AG09319 (cell line): Measurements from ENCODE around the gene TMEM14C.

ENCODE experiments used
- DNase-seq: peaks from one replicate; pipeline ENCODE4 v3.0.0-alpha.2; 2010; ENCODE audit warnings: low read depth; ENCODE audit errors: extremely low read depth
- TF ChIP-seq, protein P1 (sequence below): IDR thresholded peaks from 2 replicates; pipeline ENCODE4 v1.5.1; 2011; ENCODE audit warnings: low read depth, mild to moderate bottlenecking, inconsistent platforms, low read length, moderate library complexity

TMEM14C gene

DNA sequence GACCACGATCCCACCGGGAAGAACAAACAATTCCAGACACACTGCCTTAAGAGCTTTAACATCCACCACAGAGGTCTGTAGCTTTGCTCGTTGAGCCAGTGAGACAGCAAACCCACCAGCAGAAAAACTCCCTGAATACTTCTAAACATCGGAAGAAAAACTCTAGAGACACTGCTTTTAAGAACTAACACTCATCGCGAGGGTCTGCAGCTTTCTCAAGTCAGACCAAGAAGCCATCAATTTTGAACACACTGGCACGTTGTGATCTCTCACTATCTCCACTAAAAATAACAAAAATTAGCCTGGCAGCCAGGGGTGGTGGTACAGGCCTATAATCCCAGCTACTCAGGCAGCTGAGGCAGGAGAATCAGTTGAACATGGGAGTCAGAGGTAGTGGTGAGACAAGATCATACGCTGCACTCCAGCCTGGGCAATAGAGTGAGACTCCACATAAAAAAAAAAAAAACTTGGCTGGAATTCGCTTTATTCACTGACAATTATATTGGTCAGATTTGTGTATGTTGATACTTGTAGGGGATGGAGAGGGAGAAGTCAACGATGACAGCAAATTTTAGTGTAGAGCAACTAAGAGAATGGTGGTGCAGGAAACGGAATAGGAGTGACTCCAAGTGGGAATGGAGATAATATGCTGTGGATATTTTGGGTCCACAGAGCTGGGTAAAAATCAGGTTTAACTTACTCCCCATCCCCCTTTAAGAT, 860 bp upstream of the TMEM14C start:
- TF ChIP-seq, protein P1, sequence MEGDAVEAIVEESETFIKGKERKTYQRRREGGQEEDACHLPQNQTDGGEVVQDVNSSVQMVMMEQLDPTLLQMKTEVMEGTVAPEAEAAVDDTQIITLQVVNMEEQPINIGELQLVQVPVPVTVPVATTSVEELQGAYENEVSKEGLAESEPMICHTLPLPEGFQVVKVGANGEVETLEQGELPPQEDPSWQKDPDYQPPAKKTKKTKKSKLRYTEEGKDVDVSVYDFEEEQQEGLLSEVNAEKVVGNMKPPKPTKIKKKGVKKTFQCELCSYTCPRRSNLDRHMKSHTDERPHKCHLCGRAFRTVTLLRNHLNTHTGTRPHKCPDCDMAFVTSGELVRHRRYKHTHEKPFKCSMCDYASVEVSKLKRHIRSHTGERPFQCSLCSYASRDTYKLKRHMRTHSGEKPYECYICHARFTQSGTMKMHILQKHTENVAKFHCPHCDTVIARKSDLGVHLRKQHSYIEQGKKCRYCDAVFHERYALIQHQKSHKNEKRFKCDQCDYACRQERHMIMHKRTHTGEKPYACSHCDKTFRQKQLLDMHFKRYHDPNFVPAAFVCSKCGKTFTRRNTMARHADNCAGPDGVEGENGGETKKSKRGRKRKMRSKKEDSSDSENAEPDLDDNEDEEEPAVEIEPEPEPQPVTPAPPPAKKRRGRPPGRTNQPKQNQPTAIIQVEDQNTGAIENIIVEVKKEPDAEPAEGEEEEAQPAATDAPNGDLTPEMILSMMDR = no peak
- no peak for DNase-seq

DNA sequence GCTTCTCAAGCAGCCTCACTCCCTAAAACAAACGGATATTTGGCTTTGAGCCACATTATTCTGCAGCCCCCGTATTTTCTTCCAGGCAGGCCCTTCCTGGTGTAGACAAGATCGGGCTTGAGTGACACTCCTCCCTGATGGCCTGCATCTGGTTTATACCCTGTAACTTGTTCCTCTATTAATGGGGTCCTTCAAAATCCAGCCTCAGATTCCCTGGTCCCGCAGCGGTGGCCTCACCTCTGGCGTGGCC, 375 bp upstream of the TMEM14C start:
- DNase-seq = no peak
- TF ChIP-seq, protein P1 = no peak

DNA sequence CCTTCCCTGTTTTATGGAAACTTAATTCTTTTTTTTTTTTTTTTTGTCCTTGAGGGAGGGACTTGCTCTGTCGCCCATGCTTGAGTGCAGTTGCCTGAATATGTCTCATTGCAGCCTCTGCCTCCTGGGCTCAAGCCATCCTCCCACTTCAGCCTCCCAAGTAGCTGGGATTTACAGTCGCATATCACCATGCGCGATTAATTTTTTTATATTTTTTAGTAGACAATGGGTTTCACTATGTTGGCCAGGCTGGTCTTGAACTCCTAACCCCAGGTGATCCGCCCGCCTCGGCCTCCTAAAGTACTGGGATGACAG, 654 bp downstream of the TMEM14C start:
- TF ChIP-seq, protein P1 = no peak
- DNase-seq = no peak

DNA sequence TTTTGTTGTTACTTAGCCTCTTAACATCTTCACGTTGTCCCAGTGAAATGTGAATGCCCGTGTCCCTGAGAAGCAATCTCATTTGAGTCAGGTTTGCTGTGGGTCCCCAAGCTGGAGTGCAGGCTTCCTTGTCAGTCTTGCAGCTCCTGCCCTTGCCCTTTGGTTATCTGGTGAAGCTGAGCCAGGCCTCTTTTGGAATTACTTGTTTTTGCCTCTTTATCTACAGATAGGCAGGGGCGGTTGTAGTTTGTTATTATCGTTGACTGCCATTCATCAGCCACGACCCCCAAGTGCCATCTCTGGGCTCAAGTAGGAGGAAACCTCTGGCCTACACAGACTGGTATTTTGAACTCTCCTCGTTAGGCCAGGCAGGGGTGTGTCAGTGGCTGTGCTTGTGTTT, 2.2 kb downstream of the TMEM14C start:
- TF ChIP-seq, protein P1 = no peak
- no peak for DNase-seq

DNA sequence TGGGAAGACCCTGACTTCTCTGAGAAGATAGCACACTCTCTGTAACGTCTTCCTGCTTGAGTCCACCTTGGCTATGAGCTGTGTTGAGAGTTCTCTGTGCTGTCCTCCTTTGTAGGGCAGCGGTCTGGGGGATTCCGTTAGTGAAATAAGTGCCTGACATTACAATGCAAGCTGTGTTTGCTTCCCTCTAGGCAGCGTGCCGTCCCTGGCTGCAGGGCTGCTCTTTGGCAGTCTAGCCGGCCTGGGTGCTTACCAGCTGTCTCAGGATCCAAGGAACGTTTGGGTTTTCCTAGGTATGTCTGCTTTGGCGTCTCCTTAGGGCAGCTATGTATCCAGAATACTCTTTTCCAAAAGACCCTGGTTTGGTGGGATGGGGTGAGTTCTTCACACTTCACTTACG, 2.8 kb downstream of the TMEM14C start:
- DNase-seq = no peak
- TF ChIP-seq, protein P1 = no peak

DNA sequence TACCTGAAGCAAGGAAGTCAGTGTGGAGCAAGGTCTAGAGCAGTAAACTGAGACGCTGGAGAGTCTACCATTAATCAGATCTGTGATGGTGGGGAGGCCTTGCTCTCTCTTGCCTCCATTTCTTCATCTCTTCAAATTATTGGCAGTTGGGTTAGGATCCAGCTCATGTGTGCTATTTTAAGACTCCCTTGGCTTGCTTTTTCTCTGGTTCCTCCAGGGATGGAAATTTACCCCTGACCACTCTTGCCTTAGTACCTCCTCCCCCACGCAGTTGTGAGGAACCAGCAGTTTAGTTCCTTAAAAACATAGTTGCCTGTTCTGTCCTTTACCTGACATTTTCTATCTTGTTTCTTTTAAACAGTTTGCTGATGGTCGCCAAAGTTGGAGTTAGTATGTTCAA, 7.4 kb downstream of the TMEM14C start:
- TF ChIP-seq, protein P1 = no peak
- no peak for DNase-seq

DNA sequence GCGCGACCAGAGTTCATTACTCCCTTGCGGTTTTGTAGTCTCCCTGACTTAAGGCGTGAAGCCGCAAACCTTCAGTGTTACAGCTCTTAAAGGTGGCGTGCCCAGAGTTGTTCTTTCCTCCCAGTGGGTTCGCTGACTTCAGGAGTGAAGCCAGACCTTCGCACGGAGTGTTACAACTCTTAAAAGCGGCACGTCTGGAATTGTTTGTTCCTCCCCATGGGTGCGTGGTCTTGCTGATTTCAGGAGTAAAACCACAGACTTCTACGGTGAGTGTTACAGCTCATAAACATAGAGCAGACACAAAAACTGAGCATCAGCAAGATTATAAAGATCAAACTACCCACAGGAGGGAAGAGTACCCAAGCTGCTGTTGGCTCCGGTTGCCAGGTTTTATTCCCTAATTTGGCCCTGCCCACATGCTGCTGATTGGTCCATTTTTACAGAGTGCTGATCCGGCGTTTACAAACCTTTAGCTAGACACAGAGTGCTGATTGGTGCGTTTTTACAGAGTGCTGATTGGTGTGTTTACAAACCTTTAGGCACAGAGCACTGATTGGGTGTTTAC, 10.4 kb downstream of the TMEM14C start:
- no peak for DNase-seq
- TF ChIP-seq, protein P1 = no peak
